Measurements from ENCODE around the gene KDM6A. TPM values are rescaled to one million over a fixed set of nuclear protein-coding genes. Genes with fewer than 3 reads are reported as not detected.

KDM6A gene
- total and polyA plus RNA-seq, 9 of the 15 experiments (the other 6 are each of a cell fraction or from before 2014, with no cell fraction given), result 8.4 to 34.3 (median 22.9) TPM

- Histone ChIP-seq H3K27ac (ENCODE audit: extremely low read depth, low read depth, low read length) (no peak overlapping the region), H3K36me3 (ENCODE audit: control insufficient read depth, insufficient read depth, low read length) (peaks cover 19% of the 10 kb centered on the region; the same call in 2 of the 3 replicates), H3K9me3 (replicated peaks; ENCODE audit: control insufficient read depth, insufficient read depth, low read depth, low read length) (no peaks in the 10 kb centered on the region), H3K4me1 (replicated peaks in 1 of 2; ENCODE audit: control insufficient read depth in 2 of 2, insufficient read depth in 2 of 2, low read length in 2 of 2) (peaks cover 0 to 3% of the 10 kb centered on the region in 2 experiments; a peak in 2 of 5 replicates), H3K4me2 (ENCODE audit: insufficient read depth, low read length) (no peak overlapping the region), H3K79me2 (ENCODE audit: control insufficient read depth, insufficient read depth, low read length) (peaks cover 79% of the 10 kb centered on the region), H3K9ac (ENCODE audit: insufficient read depth in 1 of 2, low read depth in 2 of 2, low read length in 2 of 2) (no peak overlapping the region), H3K27me3 (ENCODE audit: control insufficient read depth in 2 of 2, insufficient read depth in 2 of 2, low read length in 2 of 2) (no peaks in the 10 kb centered on the region), H2AFZ (ENCODE audit: low read depth, low read length) (no peak overlapping the region), H3K9me1 (ENCODE audit: control insufficient read depth, insufficient read depth, low read length) (no peaks in the 10 kb centered on the region), H4K20me1 (replicated peaks; ENCODE audit: control insufficient read depth, insufficient read depth, low read length) (peaks cover 4% of the 10 kb centered on the region; the same call in 1 of the 2 replicates), H3K4me3 (no peak overlapping the region)
- ATAC-seq (no peak), DNase-seq (ENCODE audit: extremely low read depth in 1 of 4, low spot score in 3 of 4) (no peak), FAIRE-seq (no peak)
- intact Hi-C loops (cut with micrococcal nuclease) (no loop called here), in situ Hi-C loops (cut with MboI) (no loop called here)
- CTCF ChIA-PET (ENCODE audit: low intra/inter-chr PET ratio), result no interaction called here
- 84% methylated on average over 6 of the region's 6 CpGs for WGBS (ENCODE audit: insufficient coverage, low coverage, missing lambda C conversion rate)
- BruUV-seq (replicated peaks), result no TSS peak
- POLR2A ChIA-PET, result no interaction called here
- TF ChIP-seq PRPF4 (IDR thresholded peaks at IDR 0.05; ENCODE audit: insufficient read depth, low read depth, low read length, poor library complexity, severe bottlenecking), result no peak
- no peak for TF ChIP-seq FOXK1 (CRISPR knock-in tag; IDR thresholded peaks at IDR 0.05; ENCODE audit: borderline replicate concordance)
- TF ChIP-seq POLR2A (conservative IDR thresholded peaks at IDR 0.05), result no peak
- no peak for TF ChIP-seq HDAC6 (IDR thresholded peaks at IDR 0.05; ENCODE audit: low read depth, low read length)
- no peak for TF ChIP-seq CSDE1 (IDR thresholded peaks at IDR 0.05)
- TF ChIP-seq ZFP30 (CRISPR knock-in tag; IDR thresholded peaks at IDR 0.05; ENCODE audit: borderline replicate concordance), result no peak
- TF ChIP-seq NR3C1 (CRISPR knock-in tag; IDR thresholded peaks at IDR 0.05), result no peak
- no peak for TF ChIP-seq SIX5 (IDR thresholded peaks at IDR 0.05; ENCODE audit: borderline replicate concordance in 1 of 2, insufficient read depth in 1 of 2, low read depth in 1 of 2, low read length in 2 of 2)
- no peak for TF ChIP-seq MAFF (IDR thresholded peaks at IDR 0.05; ENCODE audit: low read length)
- TF ChIP-seq GTF2B (IDR thresholded peaks at IDR 0.05; ENCODE audit: extremely low read depth, insufficient read length), result no peak
- no peak for TF ChIP-seq USF1 (CRISPR knock-in tag; IDR thresholded peaks at IDR 0.05)
- no peak for TF ChIP-seq RAD51 (IDR thresholded peaks at IDR 0.05; ENCODE audit: borderline replicate concordance, low read depth)
- no peak for TF ChIP-seq MAFK (IDR thresholded peaks at IDR 0.05; ENCODE audit: low read length)
- TF ChIP-seq THAP12 (CRISPR knock-in tag; IDR thresholded peaks at IDR 0.05), result no peak
- TF ChIP-seq ZBTB49 (CRISPR knock-in tag; IDR thresholded peaks at IDR 0.05; ENCODE audit: borderline replicate concordance), result no peak
- TF ChIP-seq DDX20 (tag; IDR thresholded peaks at IDR 0.05; ENCODE audit: low read depth), result no peak
These were observed 89.0 kb downstream of the KDM6A start for GRCh38 chrX:44961817-44962607.
